Fibroblast of pulmonary artery (primary cell): Measurements from ENCODE around the gene PPM1F.

Experiments used
- DNase-seq: peaks from one replicate; pipeline ENCODE4 v3.0.0-alpha.2; 2010; ENCODE audit warnings: low read depth
- H3K4me3 ChIP-seq: replicated peaks from 2 replicates; pipeline ENCODE4 v1.5.1; 2011; ENCODE audit warnings: low read depth, mild to moderate bottlenecking, control low read depth, low read length, moderate library complexity
- CTCF ChIP-seq: IDR thresholded peaks from 2 replicates; pipeline ENCODE4 v1.5.1; 2011; ENCODE audit warnings: mild to moderate bottlenecking, control low read depth, low read length, inconsistent platforms; ENCODE audit errors: missing control alignments

The PPM1F gene

GRCh38 chr22:21994881-21995444 lies 42.3 kb upstream of the PPM1F start:
- TF ChIP-seq CTCF = no peak
- no peak for DNase-seq
- no peak overlapping the region for H3K4me3 ChIP-seq

DNA sequence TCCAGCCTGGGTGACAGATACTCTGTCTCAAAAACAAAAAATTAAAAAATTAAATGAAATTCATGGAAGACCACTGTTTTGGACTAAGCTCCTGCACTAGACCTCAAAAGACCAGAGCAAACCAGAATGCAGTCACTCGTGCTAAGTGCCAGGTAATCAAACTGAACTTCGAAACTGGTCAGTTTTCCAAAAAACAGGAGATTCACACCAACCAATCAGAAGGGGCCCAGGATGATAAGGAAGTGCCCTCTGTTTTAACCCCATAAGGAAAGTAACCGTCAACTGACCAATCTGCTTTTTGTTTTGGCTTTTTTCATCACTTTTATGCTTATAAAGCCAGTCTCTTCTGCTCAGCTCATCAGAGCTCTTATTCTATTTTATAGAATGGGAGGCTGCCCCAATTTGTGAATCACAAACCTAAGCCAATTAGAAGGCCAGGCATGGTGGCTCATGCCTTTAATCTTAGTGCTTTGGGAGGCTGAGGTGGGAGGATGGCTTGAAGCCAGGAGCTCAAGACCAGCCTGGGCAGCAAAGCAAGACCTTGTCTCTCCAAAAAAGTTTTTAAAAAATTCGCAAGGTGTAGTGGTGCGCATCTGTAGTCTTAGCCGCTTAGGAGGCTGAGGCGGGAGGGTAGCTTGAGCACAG lies 40.1 kb upstream of the PPM1F start:
- no peak for DNase-seq
- TF ChIP-seq CTCF = no peak
- no peak overlapping the region for H3K4me3 ChIP-seq

- TF ChIP-seq CTCF = no peak
Observed at GRCh38 chr22:21991774-21992173, 39.1 kb upstream of the PPM1F start.

DNA sequence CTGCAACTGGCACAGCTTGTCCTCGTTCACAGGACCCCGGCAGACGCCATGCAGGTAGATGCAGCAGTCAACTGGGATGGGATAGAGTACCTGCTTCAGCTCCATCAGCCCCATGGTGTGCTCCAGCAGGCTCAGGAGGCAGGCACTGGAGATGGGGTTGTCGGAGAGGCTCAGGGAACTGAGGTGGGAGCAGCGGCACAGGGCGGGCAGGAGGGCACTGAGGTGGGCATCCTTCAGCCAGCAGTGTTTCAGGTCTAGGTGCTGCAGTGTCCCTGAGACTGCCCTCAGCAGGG lies 38.6 kb upstream of the PPM1F start:
- no peak overlapping the region for H3K4me3 ChIP-seq
- DNase-seq = no peak
- no peak for TF ChIP-seq CTCF

More at GRCh38 chr22:21991774-21992173, 39.1 kb upstream of the PPM1F start:
- no peak overlapping the region for H3K4me3 ChIP-seq
- DNase-seq = no peak

DNA sequence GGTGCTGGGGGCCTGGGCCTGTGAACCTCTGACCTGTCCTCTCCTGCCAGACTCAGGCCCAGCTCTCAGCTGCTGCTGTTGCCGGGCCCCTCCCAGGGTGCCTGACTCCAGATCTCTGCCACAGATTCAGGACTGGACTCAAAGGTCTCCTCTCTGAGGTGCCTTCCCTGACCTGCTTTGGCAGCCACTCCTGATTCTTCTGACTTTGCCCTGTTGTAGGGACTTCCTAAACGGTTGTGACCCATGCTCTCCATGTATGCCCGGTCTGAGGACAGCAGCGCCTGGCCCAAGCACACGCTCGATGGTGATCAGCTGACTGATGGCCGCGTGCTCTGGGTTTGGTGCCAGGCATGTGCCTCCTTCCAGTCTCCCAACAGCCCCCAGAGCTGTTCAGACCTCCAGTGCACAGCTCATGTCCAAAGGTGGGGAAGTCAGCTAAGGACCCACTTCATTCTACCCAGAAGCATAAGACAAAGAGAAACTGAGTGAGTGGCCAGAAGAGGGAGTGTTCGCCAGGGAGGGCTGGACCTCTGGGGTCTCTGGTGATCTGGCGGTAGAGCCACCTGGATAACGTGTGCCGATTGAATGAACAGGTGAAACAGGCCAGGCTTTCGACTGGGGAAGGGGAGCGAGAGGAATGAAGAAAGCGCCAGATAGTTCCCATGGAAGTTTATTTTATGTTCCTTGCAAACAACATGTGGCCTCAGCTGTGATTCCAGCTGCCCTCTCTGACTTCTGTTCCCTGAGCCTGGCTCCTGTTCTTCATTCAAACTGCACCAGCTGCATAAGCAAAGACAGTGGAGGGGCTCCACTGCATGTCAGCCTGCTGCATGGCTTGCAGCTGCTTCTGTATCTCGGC lies 38.0 kb upstream of the PPM1F start:
- H3K4me3 ChIP-seq = no peak overlapping the region
- TF ChIP-seq CTCF = no peak
- no peak for DNase-seq

DNA sequence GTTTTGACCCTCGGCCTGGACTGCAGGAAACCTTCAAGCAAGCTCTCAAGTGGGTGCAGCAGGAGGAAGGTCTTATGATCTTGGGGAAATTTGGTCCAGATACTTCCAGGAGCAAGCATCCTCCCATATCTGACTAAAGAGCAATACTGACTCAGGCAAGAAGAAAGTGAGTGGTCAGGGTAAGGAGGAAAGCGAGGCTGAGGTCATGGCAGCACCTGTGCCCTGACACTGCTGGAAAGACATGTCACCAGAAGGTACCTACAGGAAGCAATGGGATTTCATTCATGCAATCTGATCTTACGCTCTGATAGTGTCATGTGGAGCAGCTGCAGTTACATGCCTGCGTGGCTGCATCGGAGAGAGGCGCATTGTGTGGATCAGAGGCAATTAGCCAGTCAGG lies 36.4 kb upstream of the PPM1F start:
- no peak overlapping the region for H3K4me3 ChIP-seq
- no peak for TF ChIP-seq CTCF
- no peak for DNase-seq

DNA sequence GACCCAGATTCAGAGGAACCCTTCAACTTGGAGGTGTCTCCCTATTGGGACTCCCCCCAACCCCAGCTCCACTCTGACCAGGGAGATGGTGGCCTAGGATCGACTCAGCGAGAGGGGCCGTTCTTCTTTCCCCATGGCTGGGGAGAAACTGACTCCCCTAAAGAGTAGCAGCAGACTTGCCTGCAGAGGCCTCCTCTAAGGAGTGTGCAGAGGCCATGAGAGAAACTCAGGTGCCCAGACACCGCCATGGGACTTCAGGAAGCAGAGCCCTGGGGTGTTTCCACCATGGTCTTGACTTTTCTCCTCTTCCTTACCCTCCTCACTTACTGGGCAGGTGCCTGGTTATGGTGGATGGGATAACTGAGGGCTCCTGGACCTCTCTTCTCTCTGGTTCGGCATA lies 32.6 kb upstream of the PPM1F start:
- DNase-seq = no peak
- no peak overlapping the region for H3K4me3 ChIP-seq
- TF ChIP-seq CTCF = no peak
